ENCODE results near the gene SOCS1.

SOCS1 gene

DNA sequence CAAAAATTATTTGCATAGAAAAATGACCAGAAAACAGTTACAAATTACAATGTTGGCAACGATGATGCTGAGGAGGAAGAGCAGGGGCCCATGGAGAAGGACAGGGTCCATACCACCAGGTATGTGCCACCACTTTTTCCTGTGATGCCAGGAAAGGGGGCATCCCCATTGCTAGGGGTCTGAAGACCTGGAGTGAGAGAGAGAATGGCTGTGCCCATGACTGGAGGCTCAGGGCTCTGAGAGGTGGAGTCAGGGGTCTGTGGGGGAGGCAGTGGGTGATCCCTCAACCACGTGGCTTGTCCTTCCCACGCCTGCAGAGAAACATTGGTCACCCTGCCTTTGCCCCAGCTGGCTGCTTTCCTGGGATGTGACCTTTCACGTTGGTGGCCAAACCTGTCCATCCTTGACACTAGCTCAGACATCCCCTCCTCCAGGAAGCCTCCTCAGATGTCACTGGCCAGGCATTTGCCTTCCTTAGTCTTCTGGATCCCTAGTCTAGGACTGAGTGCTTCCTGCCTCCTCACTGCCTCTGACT lies 51.4 kb downstream of the SOCS1 start:
- no peak for DNase-seq (ENCODE audit: low read depth in 2 of 2)
